GM21717 (cell line): Measurements from ENCODE around the gene WDFY4.

Experiments used
- ATAC-seq: cut with Tn5 transposase; IDR thresholded peaks from one replicate; pipeline ENCODE4 v1.9.1; 2021; ENCODE audit warnings: mild to moderate bottlenecking, moderate library complexity; ENCODE audit not compliant: unreplicated experiment

Gene WDFY4

GRCh38 chr10:48935577-48935976 lies 250.9 kb downstream of the WDFY4 start:
- no peak for ATAC-seq

- ATAC-seq, result no peak
Measured at GRCh38 chr10:48937796-48938195, 253.1 kb downstream of the WDFY4 start.

- ATAC-seq, result no peak
Measured at GRCh38 chr10:48938281-48938680, 253.6 kb downstream of the WDFY4 start.

DNA sequence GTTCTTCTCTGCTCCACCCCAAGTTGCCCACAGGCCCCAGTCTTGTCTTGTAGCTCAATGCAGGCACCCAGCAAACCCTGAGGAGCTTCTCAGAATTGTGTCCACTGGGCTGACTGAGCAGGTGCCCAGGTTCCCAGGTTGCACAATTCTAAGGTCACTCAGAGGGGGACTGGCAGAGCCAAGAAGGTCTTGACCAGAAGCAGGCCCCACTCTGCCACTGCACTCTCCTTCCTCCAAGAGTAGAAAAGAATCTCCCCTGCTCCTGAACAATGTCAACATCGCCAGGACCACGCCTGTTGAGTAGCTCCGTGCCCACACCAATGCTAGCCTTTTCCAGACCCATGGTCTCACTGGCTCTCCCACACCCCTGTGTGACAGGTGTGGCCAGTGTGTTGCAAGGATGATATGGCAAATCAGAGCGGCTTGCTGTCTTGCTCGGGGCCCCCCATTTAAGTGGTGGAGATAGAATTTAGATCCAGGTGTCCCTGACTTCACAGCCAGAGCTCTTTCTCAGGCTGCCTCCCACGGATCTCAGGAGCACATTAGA lies 254.4 kb downstream of the WDFY4 start:
- ATAC-seq, result no peak

- no peak for ATAC-seq
Measured at GRCh38 chr10:48939790-48940325, 255.2 kb downstream of the WDFY4 start, which contains the start of gene LRRC18. LRRC18 (minus strand) TSS chr10:48939840; CDS start chr10:48914155, 25,685 bp downstream.

DNA sequence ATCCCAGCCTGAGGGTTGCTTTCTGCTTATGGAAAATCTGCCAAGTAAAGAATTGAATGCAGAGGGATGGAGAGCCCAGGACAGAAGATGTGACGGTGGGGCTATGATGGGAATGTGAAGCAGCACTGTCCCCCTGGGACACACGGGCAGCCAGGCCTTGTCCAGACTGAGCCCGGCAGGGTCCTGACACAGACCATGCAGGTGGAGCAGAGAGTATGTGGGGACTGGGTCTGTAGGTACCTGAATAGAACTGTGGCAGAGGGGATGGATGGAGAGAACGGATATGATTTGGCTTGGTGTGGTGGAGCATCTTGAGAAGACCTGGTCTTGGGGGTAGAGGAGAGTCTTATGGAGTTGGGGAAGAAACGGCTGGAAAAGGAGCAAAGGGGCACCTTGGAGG lies 255.7 kb downstream of the WDFY4 start:
- no peak for ATAC-seq

GRCh38 chr10:48940958-48941357 lies 256.3 kb downstream of the WDFY4 start:
- ATAC-seq, result no peak

DNA sequence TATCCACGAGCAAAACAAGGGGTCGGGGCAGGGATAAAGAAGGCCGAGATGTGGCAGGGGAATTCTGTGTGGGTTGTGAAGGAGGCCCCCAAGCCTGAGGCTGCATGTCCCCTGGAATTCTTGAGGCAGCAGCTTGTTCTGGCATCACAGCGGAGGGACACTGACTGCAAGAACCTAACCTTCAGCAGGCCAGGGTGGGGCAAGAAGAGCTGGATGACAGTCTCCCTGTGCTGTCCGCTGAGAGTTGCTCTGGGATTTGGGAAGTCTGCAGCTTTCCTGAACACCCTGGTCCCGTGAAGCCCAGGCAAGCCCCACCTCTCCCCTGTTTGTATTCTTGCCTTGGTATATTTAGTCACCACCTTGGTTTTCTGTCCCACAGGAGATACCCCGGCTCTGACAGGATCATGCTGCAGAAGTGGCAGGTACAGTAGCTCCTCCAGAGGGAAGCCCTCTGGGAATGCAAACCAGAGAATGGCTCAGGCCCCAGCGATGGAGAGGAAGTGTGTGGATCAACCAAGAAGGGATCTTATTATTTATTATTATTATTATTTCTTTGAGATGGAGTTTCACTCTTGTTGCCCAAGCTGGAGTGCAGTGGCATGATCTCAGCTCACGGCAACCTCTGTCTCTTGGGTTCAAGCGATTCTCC lies 256.9 kb downstream of the WDFY4 start:
- no peak for ATAC-seq

- ATAC-seq, result no peak
Measured at GRCh38 chr10:48943096-48943495, 258.4 kb downstream of the WDFY4 start.

- no peak for ATAC-seq
Measured at GRCh38 chr10:48944171-48944570, 259.5 kb downstream of the WDFY4 start.

DNA sequence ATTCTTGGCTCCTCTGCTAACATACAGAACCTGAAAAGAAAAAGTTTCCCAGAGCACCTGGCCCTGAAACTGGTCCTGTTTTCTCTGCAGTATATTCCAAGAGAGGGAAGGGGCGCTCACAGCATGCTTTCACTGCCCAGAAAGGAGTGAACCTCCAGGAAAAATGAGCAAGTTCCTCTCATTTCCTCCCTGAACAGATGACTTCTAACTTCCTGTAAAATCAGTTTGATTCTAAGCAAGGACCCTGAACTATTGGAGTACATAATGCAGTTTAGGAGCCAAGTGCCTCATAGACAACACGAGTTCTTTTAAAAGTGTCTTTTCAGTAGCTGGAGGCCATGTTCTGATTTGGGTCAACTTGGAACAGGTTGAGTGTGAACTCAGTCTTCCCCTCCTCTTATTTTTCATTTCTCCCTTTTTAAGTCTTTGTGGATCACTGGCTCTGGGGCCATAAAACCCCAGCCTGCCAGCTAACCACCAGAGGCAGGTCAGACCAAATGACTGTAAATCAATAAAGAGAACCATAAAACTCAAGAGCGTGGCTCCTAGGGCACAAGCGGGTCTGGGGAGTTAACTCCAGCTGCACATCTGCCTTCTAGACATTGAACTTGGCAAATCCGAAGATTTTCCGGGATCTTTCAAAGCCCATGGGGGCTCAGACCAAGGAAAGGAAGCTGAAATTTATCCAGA lies 260.9 kb downstream of the WDFY4 start:
- no peak for ATAC-seq

DNA sequence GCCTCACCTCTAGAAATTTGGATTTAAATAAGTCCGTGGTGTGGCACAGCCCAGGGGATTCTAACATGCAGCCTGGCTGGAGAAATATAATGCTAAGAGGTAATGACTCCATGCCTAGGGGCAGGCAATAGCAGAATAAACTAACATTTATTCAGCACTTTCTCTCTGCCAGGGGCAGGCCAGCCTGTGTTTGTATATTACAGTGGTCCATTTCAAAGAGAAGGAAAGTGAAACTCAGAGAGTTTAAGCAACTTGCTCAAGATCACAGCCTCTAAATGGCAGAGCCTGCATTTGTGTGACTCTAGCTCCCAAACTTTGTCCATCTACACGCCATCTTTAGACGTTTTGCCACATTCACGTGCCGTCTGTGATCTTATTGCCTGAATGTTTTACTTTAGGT lies 261.7 kb downstream of the WDFY4 start:
- no peak for ATAC-seq

DNA sequence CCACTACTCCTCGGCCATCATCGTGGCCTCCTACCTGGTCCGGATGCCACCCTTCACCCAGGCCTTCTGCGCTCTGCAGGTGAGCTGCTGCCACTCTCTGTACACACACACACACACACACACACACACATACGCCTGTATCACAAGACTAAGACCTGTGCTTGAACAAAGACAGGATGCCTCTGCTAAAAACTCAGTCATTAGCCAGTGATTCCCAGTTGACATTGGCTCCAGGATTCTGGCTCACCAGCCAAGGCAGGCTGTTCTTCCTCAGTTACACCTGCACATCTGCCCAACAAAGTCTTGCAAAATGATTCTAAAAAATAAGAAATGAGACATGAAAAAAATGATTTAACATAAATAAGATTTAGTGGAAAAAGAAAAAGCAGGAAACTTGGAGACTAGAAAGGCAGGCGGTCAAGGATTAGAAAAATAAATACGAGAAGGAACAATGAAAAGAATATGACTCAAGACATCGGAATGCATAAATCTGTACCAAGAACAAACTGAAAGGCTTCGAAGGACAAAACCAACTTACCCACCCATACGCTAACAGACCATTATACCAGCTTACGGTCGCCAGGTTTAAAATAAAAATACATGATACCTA lies 262.3 kb downstream of the WDFY4 start:
- ATAC-seq, result no peak

GRCh38 chr10:48947690-48948469 lies 263.2 kb downstream of the WDFY4 start:
- ATAC-seq, result no peak

- no peak for ATAC-seq
Measured at GRCh38 chr10:48948470-48949037, 263.9 kb downstream of the WDFY4 start.

- no peak for ATAC-seq
Measured at GRCh38 chr10:48951707-48952106, 267.0 kb downstream of the WDFY4 start.

DNA sequence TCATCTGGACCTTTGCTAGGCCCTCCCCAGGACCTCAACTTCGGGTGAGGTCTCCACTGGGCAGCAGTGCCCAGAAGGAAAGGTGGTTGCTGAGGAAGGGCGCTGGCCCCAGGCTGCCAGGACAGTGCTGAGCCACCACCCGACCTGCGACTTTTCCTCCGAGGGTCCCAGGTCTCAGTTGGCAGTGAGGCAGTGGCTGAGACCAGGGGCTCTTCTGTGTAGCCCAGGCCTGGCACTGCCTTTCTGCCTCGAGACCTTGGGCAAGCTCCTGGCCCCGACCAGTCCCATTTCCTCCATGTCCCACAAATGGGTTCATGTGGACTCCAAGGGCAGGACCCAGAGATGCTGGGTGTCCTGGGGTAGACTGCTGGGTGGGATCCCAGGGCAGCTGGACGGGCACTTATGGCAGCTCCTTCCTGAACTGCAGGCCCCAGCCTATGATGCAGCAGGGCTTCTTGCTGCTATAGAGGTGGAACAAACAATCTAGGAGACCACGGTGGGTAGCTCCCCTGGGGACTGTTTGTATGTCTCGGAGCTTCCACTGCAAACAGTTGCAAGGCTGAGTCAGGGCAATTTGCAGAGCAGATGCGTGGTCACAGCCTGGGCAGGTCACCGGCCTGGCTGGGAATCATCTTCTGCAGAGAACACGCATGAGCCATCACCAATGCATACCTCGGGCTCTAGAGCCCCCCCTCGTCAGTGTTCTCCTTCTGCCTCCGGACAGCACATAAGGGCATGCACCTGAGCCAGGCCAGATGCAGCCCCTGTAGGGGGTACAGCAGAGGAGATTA lies 272.9 kb downstream of the WDFY4 start:
- ATAC-seq, result no peak

GRCh38 chr10:48958598-48959190 lies 274.0 kb downstream of the WDFY4 start:
- no peak for ATAC-seq

DNA sequence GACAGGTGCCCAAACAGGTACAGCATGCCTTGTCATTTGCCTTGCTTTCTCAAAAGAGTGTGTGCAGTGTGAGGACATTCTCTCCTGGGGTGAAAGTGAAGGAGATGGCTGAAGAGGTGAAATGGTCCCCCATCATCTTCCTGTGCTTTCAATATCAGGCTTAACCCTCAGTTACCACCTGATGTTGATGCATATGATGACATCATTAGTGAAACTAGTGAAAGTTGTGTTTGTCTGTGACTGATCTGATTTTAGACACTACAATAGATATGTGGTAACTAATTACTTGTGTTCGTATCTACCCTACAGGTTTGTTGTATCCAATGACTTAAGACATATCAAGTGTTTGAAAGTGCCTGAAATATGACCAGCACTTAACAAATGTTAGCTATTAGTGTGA lies 279.4 kb downstream of the WDFY4 start:
- no peak for ATAC-seq
